HG03103 (cell line): ENCODE data around the gene F2RL3.

Source experiments
- ATAC-seq: cut with Tn5 transposase; IDR thresholded peaks from one replicate; pipeline ENCODE4 v1.9.1; 2021; ENCODE audit warnings: low read depth; ENCODE audit not compliant: unreplicated experiment

Gene F2RL3

GRCh38 chr19:16892868-16893685, 4.3 kb downstream of the F2RL3 start:
- no peak for ATAC-seq

DNA sequence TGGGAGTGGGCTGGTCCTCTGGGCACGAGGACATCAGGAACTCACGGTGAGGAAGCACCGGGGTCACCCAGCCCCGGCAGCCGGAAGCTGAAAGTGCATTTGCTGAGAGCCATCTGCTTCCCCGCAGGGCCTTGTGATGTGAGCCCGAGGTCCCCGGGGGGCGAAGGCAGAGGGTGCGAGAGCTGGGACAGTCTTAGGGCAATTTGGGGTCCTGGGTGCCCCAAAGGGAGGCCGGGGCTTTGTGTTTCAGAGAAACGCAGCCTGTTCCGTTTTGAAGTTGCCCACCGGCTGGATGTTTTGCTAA, 4.8 kb downstream of the F2RL3 start:
- ATAC-seq = no peak

DNA sequence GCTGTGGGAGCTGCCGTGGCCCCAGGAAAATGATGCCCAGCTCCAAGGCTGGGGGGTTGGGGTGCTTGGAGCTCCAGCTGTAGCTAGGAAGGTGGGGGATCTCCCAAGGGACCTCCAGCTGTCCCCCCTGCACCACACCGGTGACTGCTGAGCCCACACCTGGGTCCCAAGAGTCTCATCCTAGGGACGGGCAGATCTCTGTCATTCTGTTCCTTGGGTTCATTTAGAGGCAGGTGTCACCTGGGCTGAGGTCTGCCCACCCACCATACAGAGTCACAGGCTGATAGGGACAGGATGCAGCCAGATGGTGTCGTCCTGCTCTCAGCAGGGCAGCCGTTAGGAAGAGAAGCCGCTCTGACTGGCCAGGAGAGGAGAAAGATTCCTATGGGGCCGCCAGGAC, 5.3 kb downstream of the F2RL3 start:
- no peak for ATAC-seq

GRCh38 chr19:16895467-16896145, 6.8 kb downstream of the F2RL3 start:
- no peak for ATAC-seq

GRCh38 chr19:16896146-16897028, 7.6 kb downstream of the F2RL3 start:
- ATAC-seq = no peak

DNA sequence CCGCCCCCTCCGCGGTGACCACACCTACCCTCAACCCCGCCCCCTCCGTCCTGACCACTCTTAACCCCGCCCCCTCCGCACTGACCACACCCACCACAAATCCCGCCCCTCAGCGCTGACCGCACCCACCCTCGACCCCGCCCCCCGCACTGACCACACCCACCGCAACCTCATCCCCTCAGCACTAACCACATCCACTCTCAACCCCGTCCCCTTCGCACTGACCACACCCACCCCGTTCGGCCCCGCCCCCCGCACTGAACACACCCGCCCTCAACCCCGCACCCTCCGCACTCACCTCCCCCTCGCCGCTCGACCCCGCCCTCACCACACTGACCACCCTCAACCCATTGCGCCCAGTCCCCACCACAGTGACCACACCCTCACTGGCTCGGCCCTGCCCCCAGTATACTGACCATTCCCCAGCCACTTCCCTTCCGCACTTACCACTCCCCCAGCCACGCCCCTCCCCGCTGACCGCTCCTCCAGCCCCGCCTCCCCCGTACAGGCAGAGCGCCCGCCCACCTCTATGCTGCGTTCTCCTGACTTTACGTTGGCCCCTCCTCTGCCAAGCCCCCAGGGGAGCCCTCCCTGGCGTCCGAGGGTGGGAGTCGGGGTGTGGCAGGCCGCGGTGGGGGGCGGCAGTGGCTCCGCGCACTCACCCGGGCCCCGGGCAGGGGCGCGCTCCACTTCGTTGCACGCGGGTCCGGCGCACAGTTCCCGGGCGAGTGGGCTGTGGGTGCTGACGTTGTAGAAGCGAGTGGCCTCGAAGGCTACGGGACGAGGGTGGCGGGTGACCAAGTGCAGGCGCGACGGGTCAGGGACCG, 8.4 kb downstream of the F2RL3 start:
- no peak for ATAC-seq

GRCh38 chr19:16897856-16898161, 9.0 kb downstream of the F2RL3 start:
- no peak for ATAC-seq

- ATAC-seq = no peak
Observed at GRCh38 chr19:16898361-16899015, 9.7 kb downstream of the F2RL3 start.

GRCh38 chr19:16899566-16900075, 10.8 kb downstream of the F2RL3 start:
- ATAC-seq = no peak

- no peak for ATAC-seq
Observed at GRCh38 chr19:16901491-16902175, 12.8 kb downstream of the F2RL3 start.

- ATAC-seq = no peak
Observed at GRCh38 chr19:16902545-16902944, 13.7 kb downstream of the F2RL3 start.

DNA sequence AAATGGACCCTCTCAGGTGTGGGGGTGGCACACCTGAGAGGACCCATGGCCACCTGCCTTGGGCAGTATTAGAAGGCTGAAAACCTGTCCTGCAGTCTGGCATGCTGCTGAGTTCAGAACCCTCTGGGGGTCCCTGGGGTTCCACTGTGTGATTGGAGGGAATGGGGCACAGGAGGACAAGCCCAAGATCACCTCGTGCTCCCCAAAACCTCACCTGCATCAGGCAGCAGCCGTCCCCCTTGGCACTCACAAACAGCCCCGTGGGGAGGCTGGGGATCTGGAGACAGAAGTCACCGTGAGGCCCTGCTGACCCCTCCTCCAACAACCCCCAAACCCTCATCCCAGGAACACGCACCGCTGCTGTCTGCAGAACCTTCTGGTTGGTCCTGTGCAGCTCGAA, 14.5 kb downstream of the F2RL3 start:
- ATAC-seq = no peak

DNA sequence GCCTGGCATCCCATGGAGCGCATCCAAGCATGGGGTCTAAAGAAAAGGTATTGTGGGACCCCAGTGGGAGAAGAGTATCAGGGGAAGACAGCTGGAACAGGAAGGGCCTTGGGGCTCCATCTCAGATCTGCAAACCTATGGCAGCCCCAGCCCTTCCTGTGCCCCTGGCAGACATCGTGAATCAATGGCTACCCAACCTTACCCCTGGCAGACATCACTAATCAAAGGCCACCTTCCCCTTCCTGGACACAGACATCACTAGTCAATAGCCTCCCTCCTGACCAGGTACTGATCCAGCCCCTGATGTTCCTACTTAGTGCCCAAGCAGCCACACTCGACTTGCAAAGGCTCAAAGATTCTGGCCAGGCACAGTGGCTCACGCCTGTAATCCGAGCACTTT, 15.8 kb downstream of the F2RL3 start:
- ATAC-seq = no peak

- ATAC-seq = no peak
Observed at GRCh38 chr19:16908759-16909158, 20.0 kb downstream of the F2RL3 start.

DNA sequence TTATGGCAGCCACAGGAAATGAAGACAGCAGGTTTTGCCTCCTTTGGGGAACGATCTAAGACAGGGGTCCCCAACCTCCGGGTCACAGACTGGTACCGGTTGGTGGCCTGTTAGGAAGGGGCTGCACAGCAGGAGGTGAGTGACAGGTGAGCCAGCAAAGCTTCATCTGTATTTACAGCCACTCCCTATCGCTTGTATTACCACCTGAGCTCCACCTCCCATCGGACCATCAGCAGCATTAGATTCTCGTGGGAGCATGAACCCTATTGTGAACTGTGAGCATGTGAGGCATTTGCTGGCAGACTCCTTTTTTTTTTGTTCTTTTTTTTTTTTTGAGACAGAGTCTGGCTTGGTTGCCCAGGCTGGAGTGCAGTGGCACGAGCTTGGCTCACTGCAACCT, 22.2 kb downstream of the F2RL3 start:
- ATAC-seq = no peak

DNA sequence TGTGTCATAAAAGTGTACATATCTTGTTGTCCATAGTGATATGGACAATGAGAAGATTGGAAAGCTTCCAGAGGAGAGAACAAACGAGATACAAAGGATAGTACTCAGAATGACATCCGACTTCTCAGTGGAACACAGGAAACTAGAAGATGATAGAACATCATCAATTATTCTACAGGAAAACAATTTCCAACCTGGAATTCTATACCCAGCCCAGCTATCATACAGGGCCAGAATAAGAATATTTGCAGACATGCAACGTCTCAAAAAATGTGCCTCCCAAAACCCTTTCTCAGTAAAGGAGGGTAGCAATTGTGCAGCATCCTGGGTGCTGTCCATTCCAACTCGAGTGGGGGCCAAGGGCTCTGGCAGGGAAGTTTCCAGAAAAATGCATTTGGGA, 24.0 kb downstream of the F2RL3 start:
- ATAC-seq = no peak

- no peak for ATAC-seq
Observed at GRCh38 chr19:16914421-16914820, 25.6 kb downstream of the F2RL3 start.

DNA sequence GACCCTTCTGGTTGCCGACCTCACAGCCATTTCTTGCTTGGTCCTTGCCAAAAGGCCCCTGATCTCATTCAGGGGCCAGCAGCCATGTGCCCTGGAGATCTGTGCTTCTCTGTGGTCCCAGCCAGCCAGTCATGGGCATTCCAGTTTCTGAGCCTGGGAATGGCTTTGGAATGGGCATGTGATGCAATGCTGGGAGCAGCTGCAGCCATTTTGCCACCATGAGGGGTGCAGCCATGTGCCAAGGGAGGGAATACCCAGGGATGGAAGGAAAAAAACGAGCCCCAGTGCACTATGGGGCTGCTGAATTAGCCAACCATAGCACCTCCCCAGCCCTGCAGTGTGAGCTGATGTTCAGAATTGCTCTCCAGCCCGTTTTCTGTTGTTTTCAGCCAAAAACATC, 26.3 kb downstream of the F2RL3 start:
- ATAC-seq = no peak

DNA sequence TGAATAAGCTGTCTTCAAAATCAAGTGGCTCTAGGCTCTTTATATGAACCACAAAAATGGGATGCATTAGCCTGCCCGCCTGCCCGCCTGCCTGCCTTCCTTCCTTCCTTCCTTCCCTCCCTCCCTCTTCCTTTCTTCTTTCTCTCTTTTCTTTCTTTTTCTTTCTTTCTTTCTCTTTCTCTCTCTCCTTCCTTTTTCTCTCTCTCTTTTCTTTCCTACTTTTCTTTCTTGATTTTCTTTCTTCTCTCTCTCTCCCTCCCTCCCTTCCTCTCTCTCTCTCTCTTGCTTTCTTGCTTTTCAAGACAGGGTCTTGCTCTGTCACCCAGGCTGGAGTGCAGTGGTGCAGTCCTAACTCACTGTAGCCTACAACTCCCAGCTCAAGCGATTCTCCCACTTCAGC, 26.9 kb downstream of the F2RL3 start:
- no peak for ATAC-seq
